Middle frontal gyrus (tissue), 1 donor: ENCODE measurements around the gene ZDHHC14.
"Not testable (repeated sequence)": the region's sequence is repeated elsewhere in the genome, so short reads cannot be mapped to it uniquely, and the experiment has no call there.

Source experiments
- DNase-seq: peaks from one replicate; pipeline ENCODE4 v3.0.0-alpha.2; 2015; ENCODE audit warnings: low spot score; ENCODE audit errors: extremely low spot score

Gene ZDHHC14

GRCh38 chr6:157464653-157465535, 83.9 kb downstream of the ZDHHC14 start:
- DNase-seq, result no peak

GRCh38 chr6:157466342-157466648, 85.3 kb downstream of the ZDHHC14 start:
- no peak for DNase-seq

GRCh38 chr6:157467339-157467738, 86.3 kb downstream of the ZDHHC14 start:
- not testable (repeated sequence) for DNase-seq

GRCh38 chr6:157468054-157468453, 87.1 kb downstream of the ZDHHC14 start:
- no peak for DNase-seq

GRCh38 chr6:157468574-157468973, 87.6 kb downstream of the ZDHHC14 start:
- DNase-seq, result no peak

- DNase-seq, result no peak
Observed at GRCh38 chr6:157469378-157469777, 88.4 kb downstream of the ZDHHC14 start.

- DNase-seq, result no peak
Observed at GRCh38 chr6:157471077-157471686, 90.2 kb downstream of the ZDHHC14 start.

GRCh38 chr6:157471895-157472686, 91.1 kb downstream of the ZDHHC14 start:
- DNase-seq, result no peak

- no peak for DNase-seq
Observed at GRCh38 chr6:157476797-157477196, 95.8 kb downstream of the ZDHHC14 start.

- no peak for DNase-seq
Observed at GRCh38 chr6:157478926-157479325, 97.9 kb downstream of the ZDHHC14 start.

GRCh38 chr6:157479464-157480303, 98.7 kb downstream of the ZDHHC14 start:
- no peak for DNase-seq

- no peak for DNase-seq
Observed at GRCh38 chr6:157481189-157481864, 100.3 kb downstream of the ZDHHC14 start.

GRCh38 chr6:157481865-157482249, 100.9 kb downstream of the ZDHHC14 start:
- no peak for DNase-seq

- no peak for DNase-seq
Observed at GRCh38 chr6:157483770-157484169, 102.8 kb downstream of the ZDHHC14 start.

GRCh38 chr6:157484181-157484580, 103.2 kb downstream of the ZDHHC14 start:
- DNase-seq, result no peak

GRCh38 chr6:157486572-157486971, 105.6 kb downstream of the ZDHHC14 start:
- no peak for DNase-seq

GRCh38 chr6:157487110-157487773, 106.3 kb downstream of the ZDHHC14 start:
- no peak for DNase-seq

GRCh38 chr6:157488058-157488457, 107.1 kb downstream of the ZDHHC14 start:
- no peak for DNase-seq

- DNase-seq, result no peak
Observed at GRCh38 chr6:157488716-157489118, 107.7 kb downstream of the ZDHHC14 start.

GRCh38 chr6:157490611-157491269, 109.8 kb downstream of the ZDHHC14 start:
- no peak for DNase-seq
